ENCODE data around the gene PCP2. TPM values are rescaled to one million over a fixed set of nuclear protein-coding genes. Genes with fewer than 3 reads are reported as not detected.

The PCP2 gene
- total and polyA plus RNA-seq, 2 of the 8 experiments (the other 6 are each of a cell fraction or from before 2014, with no cell fraction given), result not detected

- WGBS, 2 experiments (ENCODE audit: extremely low coverage in 1 of 2, insufficient coverage in 1 of 2, insufficient read length in 1 of 2, insufficient replicate concordance in 2 of 2, low coverage in 1 of 2, low lambda C conversion rate in 2 of 2, missing lambda C conversion rate in 1 of 2), result 90% methylated on average over 10 of the region's 11 CpGs; no CpG with 5 or more reads in 1 of the 2 experiments
- H3K14ac ChIP-seq (ENCODE audit: insufficient read length), result no peak overlapping the region
- no peaks in the 10 kb centered on the region for H3K9me3 ChIP-seq (ENCODE audit: insufficient read depth in 2 of 2, low read depth in 1 of 2, low read length in 1 of 2)
- H3K4ac ChIP-seq (replicated peaks; ENCODE audit: insufficient read length, low read depth, low read length), result no peak overlapping the region
- no peak overlapping the region for H2BK15ac ChIP-seq (ENCODE audit: low read length)
- no peaks in the 10 kb centered on the region for H3K27me3 ChIP-seq (replicated peaks in 1 of 4; ENCODE audit: control insufficient read depth in 3 of 4, extremely low read depth in 1 of 4, insufficient read depth in 3 of 4, low read length in 3 of 4)
- peaks cover 0 to 16% of the 10 kb centered on the region in 2 experiments; a peak in 2 of 4 replicates for H3K79me2 ChIP-seq (ENCODE audit: control insufficient read depth in 1 of 2, insufficient read depth in 2 of 2, low read length in 2 of 2)
- no peak for FAIRE-seq
- peaks cover 11% of the 10 kb centered on the region; the same call in 1 of the 2 replicates for H3K23me2 ChIP-seq (ENCODE audit: low read depth, low read length)
- H3K9ac ChIP-seq (replicated peaks in 1 of 4; ENCODE audit: extremely low read depth in 1 of 4, low read depth in 3 of 4, low read length in 3 of 4), result no peak overlapping the region
- no peak overlapping the region for H2AFZ ChIP-seq (ENCODE audit: low read length)
- H2BK120ac ChIP-seq (replicated peaks; ENCODE audit: low read depth, low read length), result no peak overlapping the region
- H3K4me2 ChIP-seq (ENCODE audit: insufficient read depth in 1 of 2, low read depth in 2 of 2, low read length in 2 of 2), result no peak overlapping the region
- H3K4me1 ChIP-seq (replicated peaks in 1 of 4; ENCODE audit: control insufficient read depth in 3 of 4, insufficient read depth in 4 of 4, low read length in 3 of 4), result no peaks in the 10 kb centered on the region; a peak in 3 of 7 replicates
- H3K18ac ChIP-seq (ENCODE audit: extremely low read depth, low read length), result no peak overlapping the region
- H2BK5ac ChIP-seq (ENCODE audit: low read depth, low read length), result no peak overlapping the region
- no peak overlapping the region for H3K56ac ChIP-seq (replicated peaks; ENCODE audit: insufficient read length, low read depth, low read length)
- H2BK12ac ChIP-seq (ENCODE audit: low read depth, low read length), result no peak overlapping the region
- ChIA-PET POLR2A (ENCODE audit: partially characterized antibody) (interaction anchor here (0.7 to 0.9 kb wide), 2 partner anchors 113 to 168 kb away, joined by 3 read pairs; no protein-coding TSS in a partner anchor), CTCF (ENCODE audit: partially characterized antibody) (interaction anchor here (1.6 kb wide), 1 partner anchor 78 kb away, joined by 3 read pairs; the partner anchor contains the start of gene TRAPPC5)
- H3K27ac ChIP-seq (ENCODE audit: low read depth, low read length), result no peak overlapping the region
- H2BK20ac ChIP-seq (ENCODE audit: low read length), result no peak overlapping the region
- DNase-seq (ENCODE audit: low read depth in 1 of 2, low spot score in 2 of 2), result no peak
- no peak overlapping the region for H3K23ac ChIP-seq (ENCODE audit: insufficient read length)
- H4K20me1 ChIP-seq (replicated peaks in 1 of 2; ENCODE audit: control insufficient read depth in 1 of 2, insufficient read depth in 2 of 2, low read length in 2 of 2), result peaks cover 3 to 22% of the 10 kb centered on the region in 2 experiments
- H2AK5ac ChIP-seq (ENCODE audit: low read depth, low read length), result no peak overlapping the region
- peaks cover 0 to 2% (median under 1%) of the 10 kb centered on the region in 4 experiments; a peak in 3 of 8 replicates for H3K36me3 ChIP-seq (ENCODE audit: control insufficient read depth in 2 of 4, insufficient read depth in 4 of 4, low read length in 3 of 4)
- H4K5ac ChIP-seq (ENCODE audit: insufficient read length, low read depth, low read length), result no peak overlapping the region
- peaks cover 4% of the 10 kb centered on the region for H3K79me1 ChIP-seq (ENCODE audit: low read depth, low read length)
- H3K4me3 ChIP-seq (ENCODE audit: extremely low read depth in 1 of 4, insufficient read depth in 2 of 4, low read depth in 3 of 4, low read length in 4 of 4), result no peak overlapping the region
- H4K91ac ChIP-seq (replicated peaks; ENCODE audit: insufficient read length, low read length), result no peak overlapping the region
- H4K8ac ChIP-seq (ENCODE audit: extremely low read depth, insufficient read depth, low read length), result no peak overlapping the region
- no peak for TF ChIP-seq SP1 (IDR thresholded peaks at IDR 0.05; ENCODE audit: low read depth, low read length)
- TF ChIP-seq EGR1 (IDR thresholded peaks at IDR 0.05; ENCODE audit: borderline replicate concordance, low read depth, low read length), result no peak
- no peak for TF ChIP-seq NANOG (IDR thresholded peaks at IDR 0.05; ENCODE audit: insufficient read depth, low read depth, low read length, poor library complexity, severe bottlenecking)
These were observed 30.5 kb downstream of the PCP2 start for GRCh38 chr19:7602935-7603497.
